HG02943 (cell line): ENCODE data around the gene REXO1.

Source experiments
- ATAC-seq: cut with Tn5 transposase; IDR thresholded peaks from one replicate; pipeline ENCODE4 v1.9.1; 2021; ENCODE audit warnings: mild to moderate bottlenecking, low read depth, moderate library complexity; ENCODE audit not compliant: unreplicated experiment

The REXO1 gene

DNA sequence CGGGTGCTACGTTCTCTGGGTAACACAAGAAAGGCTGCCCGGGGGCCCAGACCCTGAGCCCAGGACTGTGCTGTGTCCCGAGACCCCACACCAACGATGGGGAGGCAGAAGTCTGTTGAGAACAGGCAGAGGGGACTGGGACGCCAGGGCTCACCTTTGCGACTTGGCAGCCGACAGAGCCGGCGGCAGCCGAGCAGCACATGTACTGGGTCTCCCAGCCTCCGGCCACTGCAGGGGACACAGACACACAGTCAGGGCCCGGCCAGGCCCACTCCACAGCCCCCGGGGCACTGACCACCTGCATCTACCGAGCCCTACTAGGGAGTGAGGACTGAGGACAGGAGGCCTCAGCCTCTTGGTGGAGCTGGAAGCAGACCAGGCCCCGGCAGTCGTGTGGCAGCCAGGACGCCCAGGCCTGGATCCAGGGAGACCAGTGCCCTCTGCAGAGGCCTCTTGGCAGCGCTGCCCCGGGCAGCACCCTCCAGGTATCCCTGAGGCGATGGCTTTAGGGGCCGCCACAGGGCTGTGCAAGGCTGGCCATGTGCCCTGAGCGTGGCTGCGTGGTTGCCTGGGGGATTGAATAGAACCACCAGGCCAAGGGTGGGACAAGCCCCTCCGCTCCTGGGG, 30.6 kb downstream of the REXO1 start:
- ATAC-seq = no peak

DNA sequence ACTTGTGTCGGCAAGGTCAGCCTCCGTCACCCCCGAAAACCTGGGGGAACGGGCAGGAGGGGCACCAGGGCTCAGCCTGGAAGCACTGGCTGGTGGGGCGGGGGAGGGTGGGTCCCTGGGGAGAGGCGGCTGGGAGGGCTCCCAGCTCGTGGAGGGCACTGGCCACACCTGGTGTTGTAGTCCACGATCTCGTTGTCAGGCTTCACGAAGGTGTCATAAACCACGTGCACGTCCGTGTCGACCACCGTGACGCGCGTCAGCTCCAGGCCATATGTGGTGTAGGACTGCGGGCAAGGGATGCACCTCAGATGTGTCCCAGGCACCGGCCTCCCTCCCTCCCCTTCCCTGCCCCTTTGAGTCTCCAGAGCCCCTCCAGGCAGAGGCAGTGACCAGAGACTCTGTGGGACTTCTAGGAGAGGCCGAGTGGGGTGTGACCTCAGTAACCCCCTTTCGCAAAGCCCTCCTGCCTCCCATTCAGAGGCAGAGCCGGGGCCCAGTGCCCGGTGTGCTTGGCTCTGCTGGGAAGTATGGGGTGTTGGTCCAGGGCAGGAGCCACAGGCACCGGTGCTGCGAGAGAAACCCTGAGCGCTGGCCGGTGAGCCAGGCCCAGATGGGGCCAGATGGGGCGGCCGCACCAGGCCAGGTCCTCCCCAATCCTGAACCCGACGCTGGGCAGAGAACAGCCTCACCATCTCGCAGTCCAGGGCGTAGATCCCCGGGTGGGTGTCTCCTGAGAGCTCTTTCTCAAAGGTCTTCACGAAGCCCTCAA, 31.6 kb downstream of the REXO1 start:
- ATAC-seq = no peak

GRCh38 chr19:1815605-1816529, 32.4 kb downstream of the REXO1 start:
- no peak for ATAC-seq

- ATAC-seq = no peak
These were observed 33.3 kb downstream of the REXO1 start for GRCh38 chr19:1814833-1815604.

DNA sequence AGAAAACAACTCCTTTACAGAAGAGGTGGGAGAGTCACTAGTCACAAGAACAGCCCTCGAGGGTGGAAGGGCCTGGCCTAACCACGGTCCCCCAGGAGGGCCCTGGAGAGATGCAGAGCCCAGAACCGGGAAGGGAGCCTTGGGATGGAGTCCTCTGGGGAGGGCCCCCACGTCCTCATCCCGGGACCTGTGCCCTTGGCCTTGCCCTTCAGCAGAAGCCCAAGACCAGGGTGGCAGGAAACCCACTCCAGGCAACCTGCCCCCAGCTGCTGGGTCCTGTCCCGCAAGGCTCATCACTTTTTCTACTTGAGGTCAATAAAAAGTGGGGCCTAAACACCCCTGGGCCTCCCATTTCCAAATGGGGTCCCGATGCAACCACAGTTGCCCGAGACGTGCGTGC, 33.9 kb downstream of the REXO1 start:
- no peak for ATAC-seq

- no peak for ATAC-seq
These were observed 34.8 kb downstream of the REXO1 start for GRCh38 chr19:1813192-1814182.

DNA sequence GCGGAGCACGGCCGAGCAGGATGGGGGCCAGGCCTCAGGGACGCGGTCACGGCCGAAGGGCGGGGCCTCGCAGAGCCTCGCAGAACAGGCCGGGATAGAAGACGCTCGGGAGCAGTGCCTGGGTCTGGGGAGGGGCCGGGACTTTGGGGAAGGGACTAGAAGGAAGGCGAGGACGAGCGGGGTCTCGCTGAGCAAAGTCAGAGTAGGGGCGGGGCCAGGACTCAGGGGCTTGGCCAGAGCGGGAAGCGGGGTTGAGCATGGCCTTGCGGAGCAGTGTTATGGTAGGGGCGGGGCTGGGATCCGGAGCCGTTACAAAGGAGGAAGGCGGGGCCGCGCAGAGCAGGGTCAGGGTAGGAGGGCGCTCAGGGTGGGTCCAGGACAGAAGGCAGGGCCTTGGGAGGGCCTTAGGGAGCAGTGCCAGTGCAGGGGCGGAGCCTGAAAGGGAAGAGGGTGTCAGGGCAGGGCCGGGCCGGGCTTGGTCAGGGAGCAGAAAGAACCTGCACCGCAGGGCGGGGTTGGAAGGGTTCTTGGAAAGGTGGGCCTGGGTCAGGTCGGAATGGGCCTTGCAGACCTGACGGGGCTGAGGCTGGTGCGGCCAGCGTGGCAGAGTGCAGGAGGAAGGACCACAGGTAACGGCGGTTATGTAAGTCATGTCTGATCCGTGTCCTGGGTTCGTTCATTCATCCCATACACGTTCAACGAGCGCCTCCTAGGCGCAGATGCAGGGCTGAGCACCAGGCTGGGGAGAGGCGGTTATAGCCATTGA, 35.7 kb downstream of the REXO1 start:
- peak; percentile 77 for ATAC-seq

- peak; percentile 12 for ATAC-seq
These were observed 36.3 kb downstream of the REXO1 start, which contains the start of gene ATP8B3 for GRCh38 chr19:1811942-1812425. Gene ATP8B3, minus strand, starts transcription at chr19:1812276. Its CDS starts 540 bp downstream, at chr19:1811736.

- ATAC-seq = no peak
These were observed 36.8 kb downstream of the REXO1 start for GRCh38 chr19:1811472-1811894.

- no peak for ATAC-seq
These were observed 37.7 kb downstream of the REXO1 start for GRCh38 chr19:1810439-1811160.

- no peak for ATAC-seq
These were observed 38.6 kb downstream of the REXO1 start for GRCh38 chr19:1809678-1810077.

DNA sequence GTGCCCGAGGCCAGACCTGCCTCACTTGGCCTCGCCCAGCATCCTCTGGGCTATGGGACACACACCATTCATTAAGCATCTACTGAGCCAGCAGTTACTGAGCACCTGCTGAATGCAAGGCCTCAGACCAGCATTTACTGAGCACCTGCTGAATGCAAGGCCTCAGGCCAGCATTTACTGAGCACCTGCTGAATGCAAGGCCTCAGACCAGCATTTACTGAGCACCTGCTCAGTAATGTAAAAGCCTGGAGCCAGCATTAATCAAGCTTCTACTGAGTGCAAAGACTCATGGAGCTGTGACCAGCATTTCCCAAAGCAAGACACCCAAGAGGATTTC, 39.9 kb downstream of the REXO1 start:
- ATAC-seq = no peak

GRCh38 chr19:1807695-1808394, 40.4 kb downstream of the REXO1 start:
- ATAC-seq = no peak

DNA sequence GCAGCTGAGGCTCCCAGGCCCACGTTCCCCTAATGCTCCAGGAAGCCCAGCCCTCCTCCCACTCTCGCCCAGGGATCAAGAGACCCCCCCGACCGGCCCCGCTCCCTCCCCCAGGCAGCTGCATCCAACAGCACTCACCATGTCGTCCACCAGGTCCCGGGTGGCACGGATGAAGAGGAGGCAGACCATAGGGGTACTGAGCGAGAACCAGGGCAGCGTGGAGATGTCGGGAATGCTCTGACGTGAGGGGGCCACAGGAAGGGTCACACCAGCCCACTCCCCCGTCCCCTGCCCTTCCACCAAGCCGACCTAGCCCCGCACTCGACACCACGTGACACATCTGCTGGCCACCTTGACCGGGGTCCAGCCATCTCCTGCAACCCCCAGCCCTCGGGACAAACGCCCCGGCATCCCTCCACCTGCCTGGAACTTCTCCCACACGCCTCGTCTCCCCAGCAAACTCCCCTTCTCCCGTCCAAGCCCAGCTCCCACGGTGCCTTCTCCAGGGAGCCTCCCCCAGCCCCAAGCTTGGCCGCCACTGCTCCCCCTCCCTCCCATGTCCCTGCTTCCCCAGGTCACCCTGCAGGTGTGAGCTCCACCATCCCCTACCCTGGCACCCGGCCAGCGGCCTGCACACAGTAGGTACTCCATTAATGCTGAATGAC, 41.1 kb downstream of the REXO1 start:
- no peak for ATAC-seq

DNA sequence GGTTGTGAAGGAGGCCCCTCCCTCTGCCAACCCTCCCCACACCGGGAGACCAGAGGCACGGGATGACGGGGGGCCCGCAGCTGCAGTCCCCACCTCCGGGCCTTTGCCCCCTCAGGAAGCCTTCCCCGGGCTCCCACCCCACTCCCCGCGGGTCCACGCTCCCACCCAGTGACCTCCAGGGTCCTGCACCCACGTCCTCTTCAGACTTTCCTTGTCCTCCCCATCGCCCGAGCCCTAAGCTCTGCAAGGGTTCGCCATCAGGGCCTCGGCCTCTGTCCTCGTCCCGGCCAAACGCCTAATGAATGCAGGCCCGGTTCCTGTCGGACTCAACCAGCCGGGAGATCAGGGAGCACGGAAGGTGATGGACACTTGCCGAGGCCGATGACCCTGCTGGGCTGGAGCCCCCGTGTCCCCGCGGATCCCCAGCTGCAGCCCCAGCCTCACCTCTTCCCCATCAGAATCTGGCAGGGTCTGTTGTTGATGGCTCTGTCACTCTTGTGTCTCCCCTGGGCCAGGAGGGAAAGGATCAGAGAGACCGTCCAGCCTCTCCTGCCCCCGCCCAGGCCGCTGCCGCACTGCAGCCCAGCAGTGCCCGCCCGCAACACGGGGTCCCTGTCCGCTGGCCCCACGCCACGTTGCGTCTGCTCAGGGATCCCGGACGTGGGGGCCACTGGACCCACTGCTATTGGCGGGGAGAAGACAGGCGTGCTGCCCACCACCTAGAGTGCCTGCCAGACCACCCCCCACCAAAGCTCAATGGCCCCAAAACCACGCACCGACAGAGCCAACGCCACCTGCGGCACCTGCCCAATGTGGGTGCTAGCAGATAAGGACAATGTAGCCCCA, 41.9 kb downstream of the REXO1 start:
- no peak for ATAC-seq
